Muscle of arm (tissue), 12 donors: ENCODE measurements around the gene CFAP53. TPM values are rescaled to one million over a fixed set of nuclear protein-coding genes. Genes with fewer than 3 reads are reported as not detected.

Experiments
- DNase-seq: peaks from one replicate; pipeline ENCODE4 v3.0.0-alpha.2; 2013
- polyA plus RNA-seq, 12 donors: library from polyadenylated mRNA; unstranded; fragments of 120-200 nt; gene quantifications; one replicate each; pipeline ENCODE4 v1.2.1, GENCODE V29; 2013; ENCODE audit not compliant: insufficient read length in 12 of 12

Gene CFAP53
- polyA plus RNA-seq, 12 donors: 0.11 to 1.1 (median 0.34) TPM; not detected in 2

GRCh38 chr18:50287441-50288347 is 21.4 kb upstream of the CFAP53 start, which contains the start of gene CXXC1:
TSS of gene CXXC1 (minus strand) at chr18:50287692. CDS start at chr18:50287589, 103 bp downstream.
- peak; percentile 100 for DNase-seq

GRCh38 chr18:50287028-50287440 is 20.7 kb upstream of the CFAP53 start:
- no peak for DNase-seq

GRCh38 chr18:50286391-50287027 is 20.2 kb upstream of the CFAP53 start:
- no peak for DNase-seq

- no peak for DNase-seq
These were observed 19.5 kb upstream of the CFAP53 start for GRCh38 chr18:50285631-50286321.

- no peak for DNase-seq
These were observed 18.8 kb upstream of the CFAP53 start for GRCh38 chr18:50285071-50285470.

GRCh38 chr18:50284255-50284885 is 18.1 kb upstream of the CFAP53 start:
- no peak for DNase-seq

- no peak for DNase-seq
These were observed 17.3 kb upstream of the CFAP53 start for GRCh38 chr18:50283469-50284209.

GRCh38 chr18:50282521-50283335 is 16.4 kb upstream of the CFAP53 start:
- DNase-seq: no peak

GRCh38 chr18:50281972-50282520 is 15.8 kb upstream of the CFAP53 start:
- no peak for DNase-seq

- peak; percentile 99 for DNase-seq
These were observed 15.1 kb upstream of the CFAP53 start, which contains the start of gene MBD1 for GRCh38 chr18:50281295-50281971. TSS of gene MBD1 (minus strand) at chr18:50281523. CDS start at chr18:50279992, 1,531 bp downstream.

- no peak for DNase-seq
These were observed 14.5 kb upstream of the CFAP53 start for GRCh38 chr18:50280707-50281294.

- DNase-seq: no peak
These were observed 13.5 kb upstream of the CFAP53 start for GRCh38 chr18:50279752-50280151.

GRCh38 chr18:50277942-50278341 is 11.6 kb upstream of the CFAP53 start:
- DNase-seq: no peak

GRCh38 chr18:50276452-50276851 is 10.2 kb upstream of the CFAP53 start:
- no peak for DNase-seq

GRCh38 chr18:50275503-50276036 is 9.3 kb upstream of the CFAP53 start:
- no peak for DNase-seq

GRCh38 chr18:50274941-50275340 is 8.6 kb upstream of the CFAP53 start:
- DNase-seq: no peak

- DNase-seq: no peak
These were observed 7.7 kb upstream of the CFAP53 start for GRCh38 chr18:50274044-50274442.
